Measurements from ENCODE around the gene BRINP3.

Gene BRINP3

GRCh38 chr1:190169311-190170067, 308.2 kb downstream of the BRINP3 start:
- TF ChIP-seq ZFX (IDR thresholded peaks at IDR 0.05) (no peak), CTCF (conservative IDR thresholded peaks at IDR 0.05) (no peak)
- H3K27ac ChIP-seq = no peak overlapping the region

DNA sequence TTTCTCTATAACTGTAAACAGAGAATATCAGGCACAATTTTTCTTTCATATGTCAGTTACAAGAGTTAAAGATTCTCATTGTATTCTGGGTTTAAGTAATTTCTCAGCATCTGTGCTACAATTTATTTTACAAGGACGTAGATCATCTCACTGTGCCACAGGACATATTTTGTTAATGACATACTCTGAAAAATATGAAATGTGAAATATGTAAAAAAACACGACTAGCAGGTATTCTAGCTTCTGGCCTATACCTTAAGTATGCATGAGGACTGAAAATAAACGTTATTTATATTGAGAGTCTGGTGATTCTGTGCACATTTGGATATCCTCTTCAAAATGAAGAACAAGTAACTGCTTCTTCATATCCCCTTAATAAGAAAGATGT, 308.8 kb downstream of the BRINP3 start:
- TF ChIP-seq CTCF (conservative IDR thresholded peaks at IDR 0.05) (no peak), ZFX (IDR thresholded peaks at IDR 0.05) (no peak)
- no peak overlapping the region for H3K27ac ChIP-seq

GRCh38 chr1:190168116-190168892, 309.4 kb downstream of the BRINP3 start:
- TF ChIP-seq CTCF (conservative IDR thresholded peaks at IDR 0.05) = no peak
- no peak for TF ChIP-seq ZFX (IDR thresholded peaks at IDR 0.05)
- no peak overlapping the region for H3K27ac ChIP-seq

- H3K27ac ChIP-seq = no peak overlapping the region
- TF ChIP-seq CTCF (conservative IDR thresholded peaks at IDR 0.05) = no peak
Observed at GRCh38 chr1:190159146-190159545, 318.5 kb downstream of the BRINP3 start.

GRCh38 chr1:190154744-190155143, 322.9 kb downstream of the BRINP3 start:
- no peak overlapping the region for H3K27ac ChIP-seq
- TF ChIP-seq ZFX (IDR thresholded peaks at IDR 0.05) (no peak), CTCF (conservative IDR thresholded peaks at IDR 0.05) (no peak)

GRCh38 chr1:190147616-190148015, 330.0 kb downstream of the BRINP3 start:
- TF ChIP-seq CTCF (conservative IDR thresholded peaks at IDR 0.05) (no peak), ZFX (IDR thresholded peaks at IDR 0.05) (no peak)
- H3K27ac ChIP-seq = no peak overlapping the region

DNA sequence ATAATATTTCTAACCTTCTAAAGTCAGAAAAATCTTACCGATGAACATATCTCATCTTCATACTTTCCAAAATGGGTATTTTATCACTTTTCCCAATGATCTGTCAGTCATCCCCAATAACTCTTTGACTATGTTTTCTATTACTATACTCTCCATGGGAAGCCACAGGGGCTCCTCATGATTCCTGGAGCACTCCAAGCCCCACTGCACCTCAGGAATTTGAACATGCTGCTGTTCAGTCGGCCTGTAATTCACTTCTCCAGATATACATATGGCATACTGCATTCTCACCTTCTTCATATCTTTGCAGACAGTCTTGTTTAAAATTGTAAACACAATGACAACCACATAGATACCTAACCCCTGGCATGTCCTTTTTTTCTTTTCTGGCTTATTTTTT, 333.0 kb downstream of the BRINP3 start:
- H3K27ac ChIP-seq = no peak overlapping the region
- no peak for TF ChIP-seq ZFX (IDR thresholded peaks at IDR 0.05)
- no peak for TF ChIP-seq CTCF (conservative IDR thresholded peaks at IDR 0.05)

All from C4-2B (cell line).